Measurements from ENCODE around the gene HOXB5.

Gene HOXB5

DNA sequence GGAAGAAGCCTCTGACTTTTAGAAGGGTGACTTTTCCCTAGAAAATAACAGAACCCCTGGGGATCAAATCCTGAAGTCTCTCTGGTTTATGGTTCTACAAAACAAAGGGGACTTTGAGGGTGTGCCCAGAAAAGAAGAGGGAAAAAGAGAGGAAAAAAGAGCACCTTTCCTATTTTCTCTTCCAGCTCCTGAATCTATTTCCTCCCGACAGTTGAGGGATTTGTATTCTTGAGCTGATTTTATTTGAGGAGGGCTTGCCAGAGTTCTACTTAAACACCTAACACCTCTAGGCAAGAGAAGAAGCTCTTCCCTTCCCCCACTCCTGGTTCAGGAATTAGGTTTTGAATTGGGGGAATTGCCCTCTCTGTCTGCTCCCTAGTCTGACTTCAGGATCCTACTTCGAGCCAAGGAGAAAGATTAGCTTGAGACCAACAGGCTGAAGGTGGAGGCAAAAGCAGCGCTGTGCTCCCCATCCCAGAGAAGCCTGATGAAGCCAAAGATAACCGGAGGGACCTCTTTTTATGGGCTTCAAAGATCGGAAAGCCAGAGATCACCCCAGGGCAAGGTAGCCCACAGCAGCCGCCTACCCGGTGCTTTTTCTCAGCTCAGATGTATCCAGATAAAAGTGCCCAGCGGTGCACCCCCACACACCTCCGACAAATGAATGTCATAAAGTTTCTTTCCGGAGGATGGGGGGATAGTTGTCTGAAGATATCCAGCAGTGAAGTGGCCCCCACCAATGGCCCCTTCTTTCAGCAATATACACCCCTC, 4.3 kb downstream of the HOXB5 start:
- no peak for DNase-seq (ENCODE audit: low spot score)

DNA sequence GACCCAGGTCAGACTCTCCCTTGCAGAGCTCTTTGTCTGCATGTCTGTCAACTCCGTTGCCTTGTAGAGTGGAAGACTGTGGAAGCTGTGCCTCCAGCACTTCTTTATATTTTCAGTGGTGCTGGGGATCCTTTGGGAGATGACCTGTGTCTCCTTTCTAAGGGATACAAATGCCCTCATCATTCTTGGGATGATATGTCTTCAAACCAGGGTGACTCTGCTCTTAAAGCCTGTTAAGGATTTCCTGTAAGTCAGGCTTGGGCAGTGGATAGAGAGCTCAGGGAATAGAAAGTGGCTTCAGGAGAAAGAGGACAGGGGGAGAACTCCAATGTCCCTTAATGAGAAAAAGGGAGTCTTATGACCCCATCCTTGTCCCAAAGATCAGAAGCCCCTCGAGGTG, 5.1 kb downstream of the HOXB5 start:
- no peak for DNase-seq (ENCODE audit: low spot score)

DNA sequence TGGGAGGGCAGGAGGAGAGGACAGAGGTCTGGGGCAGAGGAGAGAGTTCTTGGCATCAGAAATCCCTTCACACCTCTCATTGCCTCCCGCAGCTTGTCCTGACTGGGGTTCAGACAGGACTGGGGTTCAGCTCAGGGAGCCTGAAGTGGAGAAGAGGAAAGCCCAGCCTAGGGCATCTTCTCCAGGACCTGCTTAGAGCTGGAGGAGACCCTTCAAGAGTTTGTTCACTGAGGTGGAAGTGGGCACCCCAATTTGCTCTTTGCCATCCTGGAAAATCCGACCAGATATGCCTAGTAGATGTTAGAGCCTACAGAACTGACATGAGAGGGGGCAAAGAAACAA, 5.5 kb downstream of the HOXB5 start:
- no peak for DNase-seq (ENCODE audit: low spot score)

DNA sequence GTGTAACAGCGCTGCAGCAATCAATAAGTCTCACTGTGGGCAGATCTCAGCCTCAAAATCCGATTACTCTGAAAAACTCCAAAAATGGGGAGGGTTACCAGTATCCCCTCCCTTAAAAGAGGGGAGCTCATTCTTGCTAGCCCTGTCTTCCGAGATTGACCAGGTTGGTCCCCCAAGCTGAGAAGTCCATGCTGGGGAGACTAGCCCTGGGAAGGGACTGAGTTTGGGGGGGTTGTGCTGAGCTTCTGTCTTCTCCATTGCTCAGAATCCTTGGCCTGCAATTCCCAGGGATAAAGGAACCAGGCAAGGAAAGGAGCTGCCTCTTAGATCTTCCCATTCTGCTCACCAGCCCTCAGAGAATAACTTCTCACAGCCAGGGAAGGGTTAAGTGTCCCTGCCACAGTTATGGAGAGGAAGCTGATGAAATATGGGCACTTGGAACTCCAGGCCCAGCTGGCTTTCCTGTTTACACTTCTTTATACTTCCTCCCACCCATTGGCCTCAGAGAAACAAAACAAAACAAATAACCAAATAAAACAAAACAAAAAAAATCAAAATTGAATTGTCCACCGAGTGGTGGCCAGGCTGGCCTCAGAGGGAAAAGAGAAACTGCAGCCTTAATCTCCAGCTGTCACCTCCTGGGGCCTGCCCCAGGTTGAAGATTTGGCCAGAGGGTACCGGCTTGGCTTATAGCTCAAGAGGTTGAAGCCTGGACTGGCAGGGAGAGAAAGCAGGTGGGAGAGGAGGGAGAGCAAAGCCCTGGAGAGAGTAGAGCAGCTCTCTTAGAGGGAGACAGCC, 6.1 kb downstream of the HOXB5 start:
- DNase-seq (ENCODE audit: low spot score) = peak; percentile 47

DNA sequence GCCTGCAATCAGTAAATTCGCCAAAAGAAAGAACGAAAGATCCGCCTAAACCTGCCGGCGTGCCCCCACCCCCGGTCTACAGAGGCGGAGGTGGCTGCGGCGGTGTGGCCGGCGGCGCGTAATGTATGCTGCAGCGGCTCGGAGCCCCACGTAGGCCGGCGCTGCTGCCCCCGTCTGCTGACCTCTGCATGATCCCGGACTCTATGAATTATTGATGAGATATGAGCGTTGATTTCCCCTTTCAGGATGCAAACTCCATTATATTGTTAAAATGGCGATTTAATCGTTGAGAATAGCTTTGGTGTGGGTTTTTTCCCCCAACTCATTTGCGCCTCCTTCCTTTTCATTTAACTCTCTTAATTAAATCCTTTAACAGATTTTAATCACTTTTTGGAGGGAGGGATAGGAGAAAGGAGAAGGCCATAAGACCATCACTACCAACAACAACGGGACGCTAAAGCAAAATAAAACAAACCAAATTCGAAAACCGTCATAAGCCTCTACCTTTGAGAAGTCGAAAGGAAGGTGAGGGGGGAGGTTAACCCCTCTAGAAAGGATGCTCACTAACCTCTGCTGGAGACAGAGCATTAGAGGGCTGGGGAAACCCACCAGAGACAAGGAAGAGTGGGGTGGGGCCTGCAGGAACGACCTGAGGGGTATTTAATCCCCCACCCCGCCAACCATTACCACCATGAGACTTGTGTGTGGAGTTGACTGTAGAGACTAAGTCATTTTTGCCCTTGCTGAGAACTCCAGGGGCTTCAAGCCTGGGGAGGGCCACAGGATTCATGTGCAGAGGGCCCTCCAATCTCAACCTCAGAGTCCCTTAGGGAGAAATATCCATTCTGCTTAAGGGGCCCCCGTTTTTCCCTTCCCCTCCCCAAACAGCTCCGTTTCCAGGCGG, 7.0 kb downstream of the HOXB5 start:
- DNase-seq (ENCODE audit: low spot score) = no peak

DNA sequence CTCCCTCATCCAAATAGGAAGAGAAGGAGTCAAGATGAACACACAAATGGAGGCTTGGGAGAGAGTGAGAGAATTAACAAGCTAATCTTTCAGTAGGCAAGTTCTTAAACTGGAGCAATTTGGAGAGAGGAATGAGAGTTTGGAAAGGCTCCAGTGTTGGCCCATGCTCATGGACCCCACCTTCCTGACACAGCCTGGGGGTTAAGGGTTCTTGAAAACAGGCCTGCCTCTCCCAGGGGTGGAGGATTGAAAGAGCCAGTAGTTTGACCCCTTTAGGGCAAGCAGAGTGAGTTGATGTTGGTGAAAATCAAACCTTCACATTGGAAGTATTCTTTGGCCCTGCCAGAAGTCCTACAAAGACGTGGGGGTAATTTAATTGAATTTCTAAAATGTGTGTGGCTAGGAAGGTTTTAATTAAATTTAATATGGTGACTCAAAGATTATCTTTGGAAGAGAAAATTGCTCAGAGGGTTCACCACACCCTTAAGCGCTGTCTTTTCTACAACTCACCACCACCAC, 9.3 kb downstream of the HOXB5 start:
- no peak for DNase-seq (ENCODE audit: low spot score)

DNA sequence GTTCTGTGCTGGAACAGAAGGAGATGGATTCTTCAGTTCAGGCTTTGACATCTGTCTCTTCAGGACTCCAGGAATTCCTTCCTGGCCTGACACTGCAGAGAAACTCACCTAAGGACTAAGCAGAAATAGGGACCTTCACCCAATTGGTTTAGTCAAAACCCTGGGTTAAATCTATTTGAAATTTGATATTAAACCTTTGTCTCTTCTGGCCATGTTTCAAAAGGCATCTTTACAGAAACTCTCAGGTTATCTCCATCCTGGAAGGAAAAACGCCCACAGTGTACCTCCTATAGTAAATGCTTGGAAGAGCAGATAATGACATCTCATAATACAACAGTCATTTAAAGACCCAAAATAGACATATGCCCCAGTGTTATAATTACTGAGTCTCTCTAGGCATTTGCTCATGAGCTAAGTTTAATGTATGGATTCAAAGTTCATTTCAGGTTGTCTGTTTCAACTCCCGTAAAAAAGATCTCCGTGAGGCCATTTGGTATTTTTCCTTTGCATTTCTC, 9.8 kb downstream of the HOXB5 start:
- DNase-seq (ENCODE audit: low spot score) = no peak

DNA sequence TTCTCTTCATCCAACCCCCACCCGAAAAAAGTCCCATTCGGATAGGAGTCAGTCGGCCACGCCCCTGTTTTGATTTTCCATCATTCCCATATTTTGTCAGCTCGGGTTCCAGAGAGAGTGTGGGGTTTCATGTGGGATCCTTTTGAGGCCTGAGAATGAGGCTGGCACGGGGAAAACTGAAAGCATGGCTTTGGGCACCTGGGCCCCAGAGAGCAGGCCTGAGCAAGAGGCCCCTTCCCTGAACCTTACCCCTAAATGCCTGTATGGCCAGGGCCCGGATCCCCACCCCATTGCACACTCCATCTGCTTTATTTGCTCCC, 10.9 kb downstream of the HOXB5 start:
- no peak for DNase-seq (ENCODE audit: low spot score)

DNA sequence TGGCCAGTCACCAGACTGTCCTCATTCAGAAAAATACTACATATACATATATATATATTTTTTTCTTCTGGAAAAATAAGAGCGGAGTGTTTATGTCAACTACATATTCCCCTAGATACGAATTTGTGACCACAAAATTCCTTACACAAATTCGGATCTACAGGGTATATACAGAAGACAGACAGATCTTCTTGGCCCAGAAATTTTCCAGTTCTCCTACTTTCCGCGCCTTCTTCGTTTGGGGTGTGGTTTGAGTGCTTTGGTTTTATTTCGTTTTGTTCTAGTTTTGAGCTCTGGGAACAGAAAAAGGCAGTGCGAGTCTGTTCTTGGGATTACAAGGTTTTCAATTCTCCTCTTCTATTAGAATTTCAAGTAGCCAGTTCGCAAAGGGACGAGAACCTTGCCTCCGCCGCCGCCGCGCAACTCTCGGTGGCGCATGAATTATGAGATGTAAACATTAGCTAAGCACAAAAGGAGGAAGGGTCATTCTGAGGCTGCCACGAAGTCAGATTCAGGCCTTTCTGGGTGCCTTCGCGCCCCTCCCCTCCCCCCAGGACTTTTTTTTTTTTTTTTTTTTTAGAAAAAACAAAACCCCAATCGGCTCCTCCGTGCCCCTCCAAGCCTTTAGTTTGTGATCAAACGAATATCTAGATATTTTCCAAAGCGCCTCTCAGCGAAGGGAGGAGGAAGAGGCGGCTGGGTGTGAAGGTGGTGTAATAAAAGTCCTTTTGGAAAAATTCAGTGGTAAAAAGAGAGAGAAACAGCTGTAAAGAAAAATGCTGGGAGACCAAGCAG, 13.6 kb downstream of the HOXB5 start:
- DNase-seq (ENCODE audit: low spot score) = no peak

DNA sequence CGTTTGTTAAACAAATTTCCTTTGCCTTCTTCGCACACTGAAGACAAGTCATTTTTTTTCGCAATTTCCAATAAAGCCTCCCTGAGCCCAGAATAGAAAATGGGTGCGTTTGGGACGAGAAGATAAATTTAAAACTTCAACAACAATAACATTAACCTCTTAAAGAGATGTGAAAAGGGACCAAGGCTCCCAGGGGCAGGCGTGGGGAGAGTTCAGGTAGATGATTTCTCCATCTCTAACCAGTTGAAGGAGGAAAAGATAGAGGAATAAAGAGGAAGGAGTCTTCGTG, 14.2 kb downstream of the HOXB5 start:
- DNase-seq (ENCODE audit: low spot score) = no peak

DNA sequence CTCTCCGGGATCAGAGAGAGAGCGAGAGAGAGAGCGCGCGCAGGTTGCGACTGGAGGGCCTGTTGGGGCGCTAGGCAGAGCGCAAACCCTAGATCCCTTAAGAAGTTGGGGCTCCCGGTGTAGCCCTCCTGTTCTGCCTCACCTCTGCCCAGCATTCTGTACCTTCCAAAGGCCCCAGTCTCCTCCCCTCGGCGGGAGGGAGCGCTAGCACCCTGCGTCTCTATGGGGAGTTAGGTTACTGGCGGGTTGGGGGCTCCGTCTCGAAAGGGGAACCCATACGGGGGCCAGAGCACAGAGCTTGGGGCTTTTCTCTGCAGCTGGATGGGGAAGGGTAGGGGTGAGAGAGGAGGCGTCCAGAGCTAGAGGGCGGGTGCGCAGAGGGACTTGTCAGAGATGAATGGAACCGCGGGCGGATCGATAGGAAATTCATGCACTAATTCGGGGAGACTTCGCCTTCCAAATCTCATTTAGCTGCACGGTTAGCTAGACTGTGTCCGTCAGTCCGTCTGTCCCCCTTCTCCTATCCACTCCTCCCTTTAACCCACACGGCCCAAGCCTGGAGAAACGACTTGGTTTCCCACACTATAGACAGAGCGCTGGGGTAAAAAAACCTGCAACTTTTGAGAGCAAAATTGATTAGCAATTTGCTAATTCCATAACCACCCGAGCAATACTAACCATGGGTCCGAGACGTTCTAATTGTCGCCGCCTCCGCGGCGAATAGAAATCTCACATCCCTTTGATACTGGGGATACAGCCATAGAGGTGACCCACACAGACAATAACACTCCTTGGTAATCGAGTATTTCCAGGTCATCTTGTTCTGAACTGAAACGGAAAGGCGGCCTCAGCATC, 14.7 kb downstream of the HOXB5 start:
- no peak for DNase-seq (ENCODE audit: low spot score)

DNA sequence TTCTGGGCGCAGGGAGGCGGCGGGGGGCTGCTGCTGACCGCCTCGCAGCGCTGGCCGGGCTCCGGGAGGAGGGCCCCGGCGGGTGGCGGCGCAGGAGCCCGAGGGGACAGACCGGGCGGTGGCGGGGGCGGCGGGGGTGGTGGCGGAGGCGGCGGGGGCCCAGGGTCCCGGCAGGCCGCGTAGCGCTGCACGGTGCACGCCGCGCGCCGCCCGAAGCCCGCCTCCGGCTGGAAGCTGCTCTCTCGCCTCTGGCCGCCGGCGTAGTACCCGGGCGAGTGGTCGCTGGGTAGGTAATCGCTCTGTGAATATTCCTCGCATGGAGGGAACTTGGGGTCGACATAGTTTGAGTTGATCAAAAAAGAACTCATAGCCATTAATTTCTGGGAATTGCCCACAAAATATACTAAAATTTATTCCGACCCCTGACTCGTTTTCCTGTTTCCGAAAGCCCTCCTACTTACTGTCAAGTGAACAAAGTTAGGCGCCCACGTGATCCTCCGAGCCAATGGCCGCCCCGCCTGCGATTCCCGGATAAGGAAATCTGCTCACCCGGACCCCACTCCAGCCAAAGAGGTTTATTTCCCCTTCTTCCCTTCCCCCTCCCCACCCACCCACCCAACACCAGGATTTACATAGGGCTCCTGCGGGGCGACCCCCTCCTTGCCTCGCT, 15.5 kb downstream of the HOXB5 start, which contains the start of gene HOXB4:
Gene HOXB4, minus strand, starts transcription at position 405 of the 670 bp plus-strand sequence. Its CDS starts 31 bp downstream, at position 374.
- no peak for DNase-seq (ENCODE audit: low spot score)

DNA sequence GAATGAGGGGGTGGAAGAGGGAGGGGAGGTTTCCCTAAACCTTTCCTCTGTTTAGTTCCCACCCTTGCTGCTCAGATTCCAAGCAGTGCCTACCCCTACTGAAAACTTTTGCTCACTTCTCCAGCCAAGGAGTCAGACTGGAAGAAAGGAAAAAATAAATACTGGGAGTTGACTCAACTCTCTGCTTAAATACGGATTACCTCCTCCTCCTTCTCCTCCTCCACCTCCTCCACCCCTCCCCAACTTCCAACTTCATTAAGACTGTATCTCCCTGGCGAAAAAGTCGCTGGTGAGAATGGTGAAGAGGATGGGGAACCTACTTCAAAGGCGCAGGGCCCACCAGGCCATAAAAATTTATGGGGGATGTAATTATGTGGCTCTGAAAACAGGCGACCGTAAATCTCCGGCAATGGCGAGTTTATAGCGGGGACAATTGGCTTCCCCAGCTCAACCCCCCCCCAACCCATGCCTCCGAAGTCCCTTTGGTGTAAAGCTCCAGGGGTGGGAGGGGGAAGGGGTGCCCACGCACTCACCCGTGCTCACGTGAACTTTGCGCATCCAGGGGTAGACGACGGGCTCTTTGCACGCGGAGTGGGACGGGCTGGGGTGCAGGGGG, 16.1 kb downstream of the HOXB5 start:
- DNase-seq (ENCODE audit: low spot score) = no peak

DNA sequence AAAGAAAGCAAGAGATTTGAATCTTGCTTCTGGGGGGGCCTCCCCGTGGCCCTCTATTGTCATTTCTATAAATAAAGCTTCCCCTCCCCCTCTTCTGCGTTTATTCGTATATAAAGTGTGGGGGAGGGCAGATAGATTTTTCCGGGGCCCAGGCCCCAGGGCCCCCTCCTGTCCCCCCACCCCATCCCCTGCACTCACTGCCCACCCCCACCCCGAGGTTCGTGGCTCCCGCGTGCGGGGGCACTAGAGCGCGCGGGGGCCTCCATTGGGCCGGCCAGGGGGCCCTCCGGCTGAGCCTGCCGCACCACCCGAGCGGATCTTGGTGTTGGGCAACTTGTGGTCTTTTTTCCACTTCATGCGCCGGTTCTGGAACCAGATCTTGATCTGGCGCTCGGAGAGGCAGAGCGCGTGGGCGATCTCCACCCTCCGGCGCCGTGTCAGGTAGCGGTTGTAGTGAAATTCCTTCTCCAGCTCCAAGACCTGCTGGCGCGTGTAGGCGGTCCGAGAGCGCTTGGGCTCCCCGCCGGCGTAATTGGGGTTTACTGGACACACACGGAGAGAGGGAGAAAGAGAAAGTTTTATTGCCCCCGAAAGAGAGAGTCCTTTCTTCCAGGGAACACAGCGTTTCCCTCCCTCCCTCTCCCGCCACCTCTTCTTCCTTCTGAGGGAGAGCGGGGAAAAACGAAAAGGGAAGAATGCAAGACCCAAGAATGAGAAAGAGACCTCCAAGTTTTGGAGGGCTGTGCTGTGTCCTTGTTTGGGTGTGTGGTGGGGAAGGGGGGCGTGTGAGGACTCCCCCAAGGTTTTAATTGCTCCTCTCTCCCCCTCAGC, 16.9 kb downstream of the HOXB5 start:
- DNase-seq (ENCODE audit: low spot score) = no peak

DNA sequence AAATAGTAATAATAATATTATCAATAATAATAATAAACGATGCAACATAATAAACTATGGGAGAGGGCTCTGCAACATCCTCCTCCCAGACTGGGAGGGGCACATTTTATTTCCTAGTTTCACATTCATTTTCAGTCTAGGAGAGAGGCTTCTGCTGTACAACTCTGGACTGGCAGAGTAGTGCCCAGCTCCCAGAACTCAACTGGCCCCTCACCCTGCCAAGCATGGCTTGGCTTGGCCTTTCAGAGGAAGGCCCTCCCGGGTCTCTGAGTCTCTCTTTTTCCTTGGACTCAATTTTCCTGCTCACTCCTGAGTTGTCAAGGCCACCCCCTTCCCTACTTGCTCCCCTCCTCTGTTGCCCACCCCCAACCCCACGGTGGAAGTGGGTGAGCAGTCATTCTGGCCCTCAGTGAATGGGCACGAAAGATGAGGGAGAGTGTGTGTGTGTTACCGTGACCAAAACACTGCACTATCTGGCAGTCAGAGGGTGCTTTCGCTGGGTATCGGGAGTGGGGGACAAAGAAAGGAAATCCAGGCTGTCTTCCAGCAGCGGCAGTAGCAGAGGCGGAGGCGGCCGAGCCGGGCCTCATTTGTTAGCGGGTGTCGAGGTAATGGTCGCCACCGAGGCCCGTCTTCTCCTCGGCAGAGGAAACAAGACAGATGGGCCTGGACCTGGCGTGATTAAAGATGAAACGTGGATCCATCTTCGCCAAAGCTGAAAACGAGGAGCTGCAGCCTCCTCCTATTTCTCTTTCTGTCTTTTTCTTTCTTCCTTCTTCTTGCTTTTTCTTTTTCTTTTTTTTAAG, 17.7 kb downstream of the HOXB5 start:
- DNase-seq (ENCODE audit: low spot score) = no peak

DNA sequence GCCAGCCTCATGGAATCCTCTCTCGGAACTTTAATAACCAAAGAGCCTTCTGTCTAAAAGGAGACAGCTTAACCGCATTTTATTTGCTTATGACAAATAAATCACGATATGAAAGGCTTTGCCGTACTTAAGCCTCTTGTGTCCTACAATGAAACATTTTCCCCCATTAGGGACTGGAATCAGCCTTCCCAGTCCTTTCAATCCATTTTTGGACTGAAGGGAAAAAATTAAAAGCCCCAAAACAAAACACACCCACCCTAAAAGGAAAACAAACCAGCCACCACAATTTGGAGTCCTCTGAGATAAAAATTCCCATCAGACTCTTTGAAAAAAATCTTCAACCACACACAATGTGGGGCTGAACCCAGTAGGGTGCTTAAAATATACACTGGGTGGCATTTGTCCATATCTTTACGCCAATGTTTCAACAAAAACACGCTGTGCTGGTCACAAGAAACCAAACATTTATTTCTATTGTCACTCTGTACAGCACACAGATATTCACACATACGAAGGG, 18.5 kb downstream of the HOXB5 start:
- no peak for DNase-seq (ENCODE audit: low spot score)

DNA sequence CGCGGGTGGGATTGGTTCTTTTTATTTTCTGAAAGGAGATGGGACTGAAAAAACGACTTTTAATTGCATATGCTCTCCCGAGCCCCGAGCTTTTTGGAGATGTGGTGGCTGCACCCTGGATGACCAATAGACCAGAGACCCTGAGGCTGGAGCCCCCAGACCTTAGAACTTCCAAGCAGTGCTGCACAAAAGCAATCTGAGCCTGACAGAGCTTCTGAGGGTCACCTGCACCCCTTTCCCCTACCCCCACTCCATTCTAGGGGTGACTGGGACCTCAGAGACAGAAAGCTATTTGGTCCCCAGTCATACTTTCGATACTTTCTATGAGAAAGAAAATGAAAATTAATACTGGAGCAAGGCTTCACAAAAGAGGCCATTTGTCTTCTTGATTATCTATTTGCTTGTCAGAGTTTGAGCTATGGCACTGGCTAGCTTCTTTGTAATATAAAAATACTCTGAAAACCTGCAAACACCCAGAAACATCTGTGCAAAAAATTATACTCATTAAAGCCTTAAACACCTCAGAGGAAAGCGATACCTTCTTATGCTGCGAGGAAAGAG, 19.0 kb downstream of the HOXB5 start:
- no peak for DNase-seq (ENCODE audit: low spot score)
